Endothelial cell of umbilical vein (primary cell): ENCODE measurements around the gene KANK2. TPM values are rescaled to one million over a fixed set of nuclear protein-coding genes. Genes with fewer than 3 reads are reported as not detected.
A peak's percentile ranks its signal among the peaks of the same experiment; 100 is the strongest.
"Not testable (repeated sequence)": the region's sequence is repeated elsewhere in the genome, so short reads cannot be mapped to it uniquely, and the experiment has no call there.

ENCODE experiments used
- BruUV-seq: library from RNA; stranded (reverse); fragments of 400-500 nt; replicated peaks from 2 replicates; lab custom pipeline; 2021; lab: Mats Ljungman, UMichigan
- CTCF ChIA-PET: fragments of 300-600, 350-600 bp; sonication (Branson Sonifier 250); formaldehyde crosslinking; loops from one replicate; lab custom pipeline; 2021; ENCODE audit warnings: antibody characterized with exemption, inconsistent platforms; lab: Charles Lee
- POLR2A ChIA-PET: fragments of 300-600, 350-600 bp; sonication (Branson Sonifier 250); formaldehyde crosslinking; loops from one replicate; lab custom pipeline; 2021; ENCODE audit warnings: antibody characterized with exemption, inconsistent platforms; lab: Charles Lee
- DNase-seq: peaks from one replicate; pipeline ENCODE4 v3.0.0-alpha.2; 2011; ENCODE audit warnings: low read depth, low spot score
- FAIRE-seq: peaks from 2 replicates; lab custom pipeline; 2011; peaks lifted over from hg19 to GRCh38; lab: Jason Lieb, UNC
- H2AFZ ChIP-seq: 2 replicates; pipeline ENCODE4 v1.6.0; 2012; ENCODE audit warnings: low read depth, low read length, control low read depth, inconsistent platforms
- H3K27ac ChIP-seq: 2 replicates; pipeline ENCODE4 v1.5.1; 2011; ENCODE audit warnings: low read depth, mild to moderate bottlenecking, control low read depth, low read length, moderate library complexity; ENCODE audit not compliant: insufficient read depth
- H3K27me3 ChIP-seq, 2 experiments: 2 replicates each; pipeline versions ENCODE4 v1.6.0 to v1.6.1; 2011; ENCODE audit warnings: low read length in 2 of 2, mixed read lengths in 1 of 2; ENCODE audit not compliant: control insufficient read depth in 2 of 2, insufficient read depth in 2 of 2
- H3K36me3 ChIP-seq, 2 experiments: 2 replicates in 1 of 2; 3 replicates in 1 of 2; pipeline ENCODE4 v1.5.1; 2011; ENCODE audit warnings: low read length in 2 of 2, mild to moderate bottlenecking in 1 of 2, moderate library complexity in 1 of 2; ENCODE audit not compliant: control insufficient read depth in 2 of 2, insufficient read depth in 2 of 2; ENCODE audit errors: extremely low read depth in 1 of 2
- H3K4me1 ChIP-seq: 3 replicates; pipeline ENCODE4 v1.5.1; 2011; ENCODE audit warnings: mild to moderate bottlenecking, low read length; ENCODE audit not compliant: control insufficient read depth, insufficient read depth; ENCODE audit errors: extremely low read depth
- H3K4me2 ChIP-seq: 2 replicates; pipeline ENCODE4 v1.6.1; 2011; ENCODE audit warnings: low read length, control low read depth, mixed read lengths; ENCODE audit not compliant: insufficient read depth
- H3K4me3 ChIP-seq, 3 experiments: fragments of 200-600 bp in 1 of 3; sonication (generic), shearing (Covaris generic) in 1 of 3; replicated peaks in 1 of 3; 2 replicates each; pipeline ENCODE4 v1.5.1; 2011 to 2016; ENCODE audit warnings: control low read depth in 3 of 3, low read length in 3 of 3, mild to moderate bottlenecking in 2 of 3, inconsistent platforms in 1 of 3, low read depth in 1 of 3, moderate library complexity in 1 of 3; ENCODE audit not compliant: insufficient read depth in 1 of 3
- H3K79me2 ChIP-seq: 2 replicates; pipeline ENCODE4 v1.6.0; 2012; ENCODE audit warnings: low read length, inconsistent platforms; ENCODE audit not compliant: control insufficient read depth, insufficient read depth
- H3K9ac ChIP-seq: replicated peaks from 2 replicates; pipeline ENCODE3; 2011; ENCODE audit warnings: low read length, control low read depth; ENCODE audit not compliant: insufficient read depth; ENCODE audit errors: extremely low read depth
- H3K9me1 ChIP-seq: replicated peaks from 3 replicates; pipeline ENCODE4 v1.6.0; 2011; ENCODE audit warnings: mild to moderate bottlenecking, low read length; ENCODE audit not compliant: control insufficient read depth, insufficient read depth; ENCODE audit errors: extremely low read depth
- H3K9me3 ChIP-seq: replicated peaks from 2 replicates; pipeline ENCODE4 v1.5.1; 2012; ENCODE audit warnings: low read length, inconsistent platforms; ENCODE audit not compliant: control insufficient read depth, insufficient read depth
- H4K20me1 ChIP-seq: replicated peaks from 2 replicates; pipeline ENCODE3; 2011; ENCODE audit warnings: mild to moderate bottlenecking, low read length; ENCODE audit not compliant: control insufficient read depth, insufficient read depth; ENCODE audit errors: extremely low read depth
- MYC ChIP-seq: IDR thresholded peaks from one replicate; pipeline ENCODE4 v1.6.1; 2011; ENCODE audit warnings: mild to moderate bottlenecking, low read depth, low read length
- POLR2AphosphoS5 ChIP-seq: IDR thresholded peaks from 2 replicates; pipeline ENCODE4 v1.6.1; 2012; ENCODE audit warnings: low read depth, mild to moderate bottlenecking, control low read depth, low read length, moderate library complexity; ENCODE audit not compliant: insufficient read depth
- dilution Hi-C: fragments of 300-500 bp; cut with MboI; formaldehyde crosslinking; loops from one replicate; pipeline ENCODE4 v1.15.0; 2019; ENCODE audit warnings: low sequenced_read_pairs; ENCODE audit not compliant: extremely low pct_ligation_motif_present
- intact Hi-C: fragments of 100-400 bp; cut with micrococcal nuclease; formaldehyde crosslinking; loops from one replicate; pipeline ENCODE4 v1.10.0; 2022
- polyA plus RNA-seq, 4 experiments: library from polyadenylated mRNA; depleted of rRNA in 3 of 4; stranded (reverse) in 3 of 4; unstranded in 1 of 4; fragments of >200 nt; gene quantifications; 2 replicates each; pipeline versions ENCODE4 v1.2.1 to v1.2.3, GENCODE V29; 2011 to 2012; ENCODE audit warnings: missing spikeins in 1 of 4
- total RNA-seq: library from RNA; stranded (reverse); gene quantifications from 2 replicates; pipeline ENCODE4 v1.2.3, GENCODE V29; 2021

KANK2 gene
- total and polyA plus RNA-seq, 2 donors (not counting 3 experiments of a cell fraction or from before 2014, with no cell fraction given), result 41.7 to 77.9 TPM

GRCh38 chr19:11180346-11180745, 17.0 kb downstream of the KANK2 start:
- dilution Hi-C loops (no loop called here), intact Hi-C loops (no loop called here)
- no peak overlapping the region for H3K9ac ChIP-seq
- peaks cover 2% of the 10 kb centered on the region for H3K79me2 ChIP-seq
- peaks cover 12% of the 10 kb centered on the region for H3K4me1 ChIP-seq
- peak overlapping the region; percentile 9 for H3K27ac ChIP-seq
- no peak for TF ChIP-seq POLR2AphosphoS5
- no peaks in the 10 kb centered on the region for H4K20me1 ChIP-seq
- no TSS peak for BruUV-seq
- H3K36me3 ChIP-seq, result peaks cover 0 to 12% of the 10 kb centered on the region in 2 experiments
- no peaks in the 10 kb centered on the region for H3K9me3 ChIP-seq
- H2AFZ ChIP-seq, result no peak overlapping the region
- CTCF ChIA-PET, result interaction anchor here (0.8 kb wide), 1 partner anchor 54 kb away, joined by 3 read pairs; no protein-coding TSS in a partner anchor
- DNase-seq (no peak), FAIRE-seq (no peak)
- H3K4me2 ChIP-seq, result no peak overlapping the region
- H3K27me3 ChIP-seq, result no peaks in the 10 kb centered on the region
- no peaks in the 10 kb centered on the region for H3K9me1 ChIP-seq
- H3K4me3 ChIP-seq, result no peak overlapping the region
- POLR2A ChIA-PET, result interaction anchor here (0.6 kb wide), 1 partner anchor 53 kb away, joined by 3 read pairs; no protein-coding TSS in a partner anchor

GRCh38 chr19:11179716-11180297, 17.5 kb downstream of the KANK2 start:
- peak overlapping the region; percentile 24 for H3K9ac ChIP-seq
- FAIRE-seq, result peak; percentile 81
- dilution Hi-C loops (no loop called here), intact Hi-C loops (loop anchor here (2.0 kb wide), 1 partner anchor 17 kb away; the partner anchor contains the start of gene KANK2)
- POLR2A ChIA-PET, result interaction anchor here (0.6 kb wide), 1 partner anchor 54 kb away, joined by 3 read pairs; no protein-coding TSS in a partner anchor
- H2AFZ ChIP-seq, result no peak overlapping the region
- H3K79me2 ChIP-seq, result peaks cover 2% of the 10 kb centered on the region
- peaks cover 12% of the 10 kb centered on the region for H3K4me1 ChIP-seq
- H3K27me3 ChIP-seq, result no peaks in the 10 kb centered on the region
- no peak overlapping the region for H3K4me3 ChIP-seq
- peak; percentile 28 for DNase-seq
- no TSS peak for BruUV-seq
- peak overlapping the region; percentile 53 for H3K27ac ChIP-seq
- TF ChIP-seq POLR2AphosphoS5, result peak; percentile 36
- no peak for TF ChIP-seq MYC
- no peaks in the 10 kb centered on the region for H3K9me3 ChIP-seq
- CTCF ChIA-PET, result interaction anchor here (0.8 kb wide), 1 partner anchor 53 kb away, joined by 3 read pairs; no protein-coding TSS in a partner anchor
- H4K20me1 ChIP-seq, result no peaks in the 10 kb centered on the region
- H3K9me1 ChIP-seq, result no peaks in the 10 kb centered on the region
- peak overlapping the region; percentile 20 for H3K4me2 ChIP-seq
- peaks cover 0 to 13% of the 10 kb centered on the region in 2 experiments for H3K36me3 ChIP-seq

- H3K27me3 ChIP-seq, H4K20me1 ChIP-seq, H3K4me2 ChIP-seq, H3K9ac ChIP-seq, DNase-seq, H3K9me3 ChIP-seq, BruUV-seq, H3K9me1 ChIP-seq, dilution Hi-C loops, H3K27ac ChIP-seq, H3K79me2 ChIP-seq, H2AFZ ChIP-seq, POLR2A ChIA-PET, H3K4me3 ChIP-seq, FAIRE-seq: not testable (repeated sequence)
- intact Hi-C loops, result loop anchor here (2.0 kb wide), 1 partner anchor 18 kb away; the partner anchor contains the start of gene KANK2
- CTCF ChIA-PET, result interaction anchor here (0.7 to 2.3 kb wide), 3 partner anchors 9 to 53 kb away, joined by 3 to 8 read pairs (median 6); no protein-coding TSS in a partner anchor
- H3K4me1 ChIP-seq, result peaks cover 12% of the 10 kb centered on the region
- H3K36me3 ChIP-seq, result peaks cover under 1 to 20% of the 10 kb centered on the region in 2 experiments
Measured at GRCh38 chr19:11179145-11179465, 18.2 kb downstream of the KANK2 start.
